ENCODE data around the gene DTNA. TPM values are rescaled to one million over a fixed set of nuclear protein-coding genes. Genes with fewer than 3 reads are reported as not detected.
"Not testable (repeated sequence)": the region's sequence is repeated elsewhere in the genome, so short reads cannot be mapped to it uniquely, and the experiment has no call there.

Gene DTNA
- total RNA-seq (2014; rRNA removed; shearing (Covaris generic)) = 18.8 and 20.9 TPM in 2 replicates

GRCh38 chr18:34709750-34710441, at the start of gene DTNA:
Gene DTNA (plus strand): TSS chr18:34710298. CDS start chr18:34755977, 45,679 bp downstream.
- DNase-seq (ENCODE audit: low spot score) = peak; percentile 55

- DNase-seq (ENCODE audit: low spot score) = no peak
Measured at GRCh38 chr18:34660572-34660971, 49.5 kb upstream of the DTNA start.

- peak; percentile 78 for DNase-seq (ENCODE audit: low spot score)
Measured at GRCh38 chr18:34661464-34662087, 48.5 kb upstream of the DTNA start.

GRCh38 chr18:34676816-34677574, 33.1 kb upstream of the DTNA start:
- no peak for DNase-seq (ENCODE audit: low spot score)

GRCh38 chr18:34689750-34690149, 20.3 kb upstream of the DTNA start:
- peak; percentile 13 for DNase-seq (ENCODE audit: low spot score)

- no peak for DNase-seq (ENCODE audit: low spot score)
Measured at GRCh38 chr18:34691614-34692013, 18.5 kb upstream of the DTNA start.

- DNase-seq (ENCODE audit: low spot score) = no peak
Measured at GRCh38 chr18:34694591-34695165, 15.4 kb upstream of the DTNA start.

GRCh38 chr18:34695310-34695709, 14.8 kb upstream of the DTNA start:
- no peak for DNase-seq (ENCODE audit: low spot score)

GRCh38 chr18:34696671-34697070, 13.4 kb upstream of the DTNA start:
- no peak for DNase-seq (ENCODE audit: low spot score)

- DNase-seq (ENCODE audit: low spot score) = peak; percentile 19
Measured at GRCh38 chr18:34697233-34697632, 12.9 kb upstream of the DTNA start.

- no peak for DNase-seq (ENCODE audit: low spot score)
Measured at GRCh38 chr18:34697891-34698290, 12.2 kb upstream of the DTNA start.

GRCh38 chr18:34701911-34702310, 8.2 kb upstream of the DTNA start:
- DNase-seq (ENCODE audit: low spot score) = no peak

GRCh38 chr18:34702814-34703213, 7.3 kb upstream of the DTNA start:
- no peak for DNase-seq (ENCODE audit: low spot score)

- DNase-seq (ENCODE audit: low spot score) = no peak
Measured at GRCh38 chr18:34704074-34704473, 6.0 kb upstream of the DTNA start.

- no peak for DNase-seq (ENCODE audit: low spot score)
Measured at GRCh38 chr18:34704823-34705222, 5.3 kb upstream of the DTNA start.

- DNase-seq (ENCODE audit: low spot score) = peak; percentile 94
Measured at GRCh38 chr18:34707670-34708069, 2.4 kb upstream of the DTNA start.

- peak; percentile 16 for DNase-seq (ENCODE audit: low spot score)
Measured at GRCh38 chr18:34709104-34709503, 994 bp upstream of the DTNA start.

GRCh38 chr18:34710458-34710914, 388 bp downstream of the DTNA start:
- no peak for DNase-seq (ENCODE audit: low spot score)

GRCh38 chr18:34710934-34711333, 836 bp downstream of the DTNA start:
- peak; percentile 40 for DNase-seq (ENCODE audit: low spot score)

GRCh38 chr18:34716111-34716510, 6.0 kb downstream of the DTNA start:
- not testable (repeated sequence) for DNase-seq (ENCODE audit: low spot score)

- DNase-seq (ENCODE audit: low spot score) = no peak
Measured at GRCh38 chr18:34718610-34719009, 8.5 kb downstream of the DTNA start.

- DNase-seq (ENCODE audit: low spot score) = no peak
Measured at GRCh38 chr18:34720220-34720619, 10.1 kb downstream of the DTNA start.
